Liver (tissue), 9 donors: ENCODE data around the gene JAKMIP1. TPM values are rescaled to one million over a fixed set of nuclear protein-coding genes. Genes with fewer than 3 reads are reported as not detected.

Experiments
- DNase-seq: peaks from one replicate; pipeline ENCODE4 v3.0.0-alpha.2; 2017; ENCODE audit warnings: low spot score
- H3K27ac ChIP-seq, 2 donors: one replicate each; pipeline ENCODE4 v1.7.0; 2013; ENCODE audit warnings: inconsistent platforms in 2 of 2, low read length in 2 of 2, control low read depth in 1 of 2, low read depth in 1 of 2, mild to moderate bottlenecking in 1 of 2
- H3K27me3 ChIP-seq, 4 donors: one replicate each; pipeline versions ENCODE4 v1.6.1 to v1.7.0; 2013; ENCODE audit warnings: low read length in 3 of 4, inconsistent platforms in 1 of 4, mild to moderate bottlenecking in 1 of 4, moderate library complexity in 1 of 4; ENCODE audit not compliant: control insufficient read depth in 4 of 4, insufficient read depth in 4 of 4
- H3K36me3 ChIP-seq, 4 donors: one replicate each; pipeline versions ENCODE4 v1.6.1 to v1.7.0; 2013; ENCODE audit warnings: low read length in 3 of 4, mild to moderate bottlenecking in 3 of 4, low read depth in 1 of 4, moderate library complexity in 1 of 4; ENCODE audit not compliant: control insufficient read depth in 4 of 4, insufficient read depth in 3 of 4
- H3K4me1 ChIP-seq, 4 donors: one replicate each; pipeline versions ENCODE4 v1.6.1 to v1.7.0; 2013; ENCODE audit warnings: low read length in 3 of 4, mild to moderate bottlenecking in 3 of 4, moderate library complexity in 1 of 4; ENCODE audit not compliant: control insufficient read depth in 4 of 4, insufficient read depth in 4 of 4
- H3K4me3 ChIP-seq, 3 donors: one replicate each; pipeline versions ENCODE4 v1.6.1 to v1.7.0; 2013; ENCODE audit warnings: low read length in 3 of 3, control low read depth in 1 of 3, low read depth in 1 of 3, mild to moderate bottlenecking in 1 of 3
- H3K9ac ChIP-seq, 2 donors: one replicate each; pipeline ENCODE4 v1.7.0; 2013; ENCODE audit warnings: low read length in 2 of 2, mild to moderate bottlenecking in 2 of 2, moderate library complexity in 2 of 2, control low read depth in 1 of 2, low read depth in 1 of 2
- H3K9me3 ChIP-seq, 4 donors: one replicate each; pipeline versions ENCODE4 v1.6.1 to v1.7.0; 2013; ENCODE audit warnings: low read length in 3 of 4; ENCODE audit not compliant: control insufficient read depth in 4 of 4
- ATF3 ChIP-seq: IDR thresholded peaks from 2 replicates; pipeline ENCODE4 v1.6.1; 2016; ENCODE audit warnings: antibody characterized with exemption
- CTCF ChIP-seq: fragments of 150-350 bp; IDR thresholded peaks from 2 replicates; pipeline ENCODE4 v1.5.1; 2017; ENCODE audit warnings: improper control_type of control experiment, low read depth, low read length; ENCODE audit not compliant: missing input control
- EGR1 ChIP-seq, 2 donors: IDR thresholded peaks; 2 replicates each; pipeline ENCODE4 v1.6.1; 2016 to 2018; ENCODE audit warnings: antibody characterized with exemption in 2 of 2, low read depth in 2 of 2
- FOXA1 ChIP-seq: IDR thresholded peaks from 2 replicates; pipeline ENCODE4 v1.6.1; 2016; ENCODE audit warnings: antibody characterized with exemption
- FOXA2 ChIP-seq: IDR thresholded peaks from 2 replicates; pipeline ENCODE4 v1.6.1; 2016; ENCODE audit warnings: antibody characterized with exemption
- GABPA ChIP-seq, 2 donors: IDR thresholded peaks in 1 of 2; conservative IDR thresholded peaks in 1 of 2; 2 replicates each; pipeline ENCODE4 v1.6.1; 2016; ENCODE audit warnings: antibody characterized with exemption in 2 of 2, mild to moderate bottlenecking in 1 of 2, moderate library complexity in 1 of 2
- HNF4A ChIP-seq, 2 donors: conservative IDR thresholded peaks; 2 replicates each; pipeline ENCODE4 v1.6.1; 2016; ENCODE audit warnings: antibody characterized with exemption in 2 of 2, mild to moderate bottlenecking in 2 of 2
- HNF4G ChIP-seq: IDR thresholded peaks from 2 replicates; pipeline ENCODE4 v1.6.1; 2016; ENCODE audit warnings: antibody characterized with exemption
- JUND ChIP-seq, 2 donors: IDR thresholded peaks; 2 replicates each; pipeline ENCODE4 v1.6.1; 2016; ENCODE audit warnings: antibody characterized with exemption in 2 of 2
- MAX ChIP-seq: IDR thresholded peaks from 2 replicates; pipeline ENCODE4 v1.6.1; 2016; ENCODE audit warnings: antibody characterized with exemption
- NR2F2 ChIP-seq: IDR thresholded peaks from 2 replicates; pipeline ENCODE4 v1.6.1; 2016; ENCODE audit warnings: antibody characterized with exemption
- RAD21 ChIP-seq, 2 donors: IDR thresholded peaks; 2 replicates each; pipeline ENCODE4 v1.6.1; 2016; ENCODE audit warnings: antibody characterized with exemption in 2 of 2, mild to moderate bottlenecking in 2 of 2
- REST ChIP-seq: IDR thresholded peaks from 2 replicates; pipeline ENCODE4 v1.6.1; 2016; ENCODE audit warnings: antibody characterized with exemption, mild to moderate bottlenecking
- RXRA ChIP-seq, 2 donors: IDR thresholded peaks; 2 replicates each; pipeline ENCODE4 v1.6.1; 2017 to 2018; ENCODE audit warnings: antibody characterized with exemption in 2 of 2, mild to moderate bottlenecking in 1 of 2
- SP1 ChIP-seq: IDR thresholded peaks from 2 replicates; pipeline ENCODE4 v1.6.1; 2018; ENCODE audit warnings: antibody characterized with exemption, mild to moderate bottlenecking
- TAF1 ChIP-seq: conservative IDR thresholded peaks from 2 replicates; pipeline ENCODE4 v1.6.1; 2016; ENCODE audit warnings: antibody characterized with exemption, mild to moderate bottlenecking
- YY1 ChIP-seq: IDR thresholded peaks from 2 replicates; pipeline ENCODE4 v1.6.1; 2016; ENCODE audit warnings: antibody characterized with exemption, mild to moderate bottlenecking
- ZBTB33 ChIP-seq: IDR thresholded peaks from 2 replicates; pipeline ENCODE4 v1.6.1; 2016; ENCODE audit warnings: antibody characterized with exemption
- whole genome bisulfite sequencing: extraction: QIAGEN DNeasy Blood & Tissue Kit; methylation state at CpG from one replicate; pipeline ENCODE4 v1.1.7; 2013; 5-methylcytosine and 5-hydroxymethylcytosine counted together
- polyA plus RNA-seq, 2 donors: library from polyadenylated mRNA; stranded (reverse) in 1 of 2; unstranded in 1 of 2; fragments of 200-250 nt in 1 of 2; fragments of >200 nt in 1 of 2; fragmentation: Nextera tagmentation in 1 of 2; extraction: Ambion mirVana in 1 of 2; gene quantifications; one replicate each; pipeline versions ENCODE4 v1.2.1 to v1.2.3, GENCODE V29; 2013 to 2015
- total RNA-seq, 2 donors: library from RNA; depleted of rRNA; stranded (reverse); fragments of >200 nt; gene quantifications; one replicate each; pipeline ENCODE4 v1.2.3, GENCODE V29; 2014
- donor health status: healthy.
- donor health status: healthy.
- donor health status: healthy.
- donor health status: healthy.
- donor health status: healthy.

The JAKMIP1 gene
- total and polyA plus RNA-seq, 4 donors: 0.08 to 0.50 TPM; not detected in 2

- TF ChIP-seq REST: no peak
- TF ChIP-seq HNF4A (conservative IDR thresholded peaks at IDR 0.05): no peak
- no peak for TF ChIP-seq EGR1 (IDR thresholded peaks at IDR 0.05; ENCODE audit: low read depth in 2 of 2)
- no peak for TF ChIP-seq FOXA1
- no peak for TF ChIP-seq MAX
- no peak for TF ChIP-seq ATF3
- TF ChIP-seq HNF4G: no peak
- TF ChIP-seq RXRA (IDR thresholded peaks at IDR 0.05): no peak
- Histone ChIP-seq H3K9me3 (no peaks in the 10 kb centered on the region), H3K27me3 (peaks cover 5 to 22% (median 11%) of the 10 kb centered on the region in 4 donors), H3K9ac (no peak overlapping the region), H3K27ac (no peak overlapping the region), H3K36me3 (no peaks in the 10 kb centered on the region), H3K4me1 (peaks cover 3 to 13% (median 7%) of the 10 kb centered on the region in 4 donors), H3K4me3 (no peak overlapping the region)
- no peak for DNase-seq
- WGBS: 57% methylated on average over 12 of the region's 12 CpGs
Observed at GRCh38 chr4:6195602-6196319, 4.6 kb downstream of the JAKMIP1 start.

GRCh38 chr4:6194458-6195195 lies 5.7 kb downstream of the JAKMIP1 start:
- WGBS: 84% methylated on average over 12 of the region's 12 CpGs
- Histone ChIP-seq H3K27me3 (peaks cover 5 to 14% (median 9%) of the 10 kb centered on the region in 4 donors), H3K9ac (no peak overlapping the region), H3K36me3 (no peaks in the 10 kb centered on the region), H3K27ac (no peak overlapping the region), H3K4me1 (peaks cover 0 to 4% (median 2%) of the 10 kb centered on the region in 4 donors), H3K4me3 (no peak overlapping the region), H3K9me3 (no peaks in the 10 kb centered on the region)
- DNase-seq: no peak
- no peak for TF ChIP-seq REST
- no peak for TF ChIP-seq ATF3
- no peak for TF ChIP-seq FOXA1
- TF ChIP-seq ZBTB33: no peak
- no peak for TF ChIP-seq HNF4A (conservative IDR thresholded peaks at IDR 0.05)
- TF ChIP-seq TAF1: no peak
- no peak for TF ChIP-seq JUND (IDR thresholded peaks at IDR 0.05)
- no peak for TF ChIP-seq FOXA2
- TF ChIP-seq NR2F2: no peak
- TF ChIP-seq GABPA (IDR thresholded peaks at IDR 0.05 in 1 of 2, conservative IDR thresholded peaks at IDR 0.05 in 1 of 2): no peak
- no peak for TF ChIP-seq HNF4G
- TF ChIP-seq CTCF: no peak
- no peak for TF ChIP-seq SP1
- TF ChIP-seq RXRA (IDR thresholded peaks at IDR 0.05): no peak
- TF ChIP-seq YY1: no peak
- TF ChIP-seq EGR1 (IDR thresholded peaks at IDR 0.05; ENCODE audit: low read depth in 2 of 2): no peak
- TF ChIP-seq RAD21 (IDR thresholded peaks at IDR 0.05): no peak
